ENCODE measurements around the gene TRPV3.

- no peak for TF ChIP-seq CTCF (IDR thresholded peaks at IDR 0.05)
- TF ChIP-seq EZH2 (IDR thresholded peaks at IDR 0.05) = no peak
- no peak for TF ChIP-seq EZH2phosphoT487 (IDR thresholded peaks at IDR 0.05)
Measured at GRCh38 chr17:3533752-3534151, 23.9 kb downstream of the TRPV3 start.

Data from neural progenitor cell (in vitro differentiated cells).